Peyer's patch (tissue), 4 donors: Measurements from ENCODE around the gene NCBP1. TPM values are rescaled to one million over a fixed set of nuclear protein-coding genes. Genes with fewer than 3 reads are reported as not detected.

Experiments used
- DNase-seq, 3 donors: peaks; one replicate each; pipeline ENCODE4 v3.0.0-alpha.2; 2017 to 2019
- H3K27ac ChIP-seq, 4 donors: fragments of 200-600 bp; sonication (generic); one replicate each; pipeline ENCODE4 v1.5.1; 2016 to 2019
- H3K27me3 ChIP-seq, 2 donors: fragments of 200-600 bp; sonication (generic); one replicate each; pipeline ENCODE4 v1.5.1; 2019
- H3K36me3 ChIP-seq, 3 donors: fragments of 200-600 bp; sonication (generic); one replicate each; pipeline ENCODE4 v1.5.1; 2016 to 2019
- H3K4me1 ChIP-seq, 4 donors: fragments of 200-600 bp; sonication (generic); one replicate each; pipeline ENCODE4 v1.5.1; 2016 to 2019
- H3K4me3 ChIP-seq, 4 donors: fragments of 200-600 bp; sonication (generic); 1 replicate in 3 of 4; 2 replicates in 1 of 4; pipeline ENCODE4 v1.5.1; 2016 to 2019; ENCODE audit warnings: mild to moderate bottlenecking in 1 of 4
- H3K9me3 ChIP-seq, 4 donors: fragments of 200-600 bp; sonication (generic); one replicate each; pipeline ENCODE4 v1.5.1; 2016 to 2019; ENCODE audit warnings: mild to moderate bottlenecking in 1 of 4
- CTCF ChIP-seq, 6 experiments: fragments of 450-650 bp in 4 of 6; fragments of 200-600 bp in 2 of 6; sonication (generic) in 1 of 6; IDR thresholded peaks; one replicate each; pipeline ENCODE4 v1.5.1; 2017 to 2019; ENCODE audit warnings: antibody characterized with exemption in 6 of 6, mild to moderate bottlenecking in 3 of 6, moderate library complexity in 1 of 6
- POLR2A ChIP-seq, 2 donors: fragments of 450-650 bp; IDR thresholded peaks; one replicate each; pipeline ENCODE4 v1.5.1; 2017; ENCODE audit warnings: antibody characterized with exemption in 2 of 2, mild to moderate bottlenecking in 2 of 2, moderate library complexity in 2 of 2
- total RNA-seq, 4 donors: library from RNA; depleted of rRNA; stranded (reverse); fragments of >200 nt; gene quantifications; one replicate each; pipeline ENCODE4 v1.1.0, GENCODE V29; 2016

NCBP1 gene
- total RNA-seq, 4 donors from 2014 or later: 26.3 to 61.1 (median 28.1) TPM

- no peak overlapping the region for H3K4me3 ChIP-seq
- no peak for TF ChIP-seq POLR2A (IDR thresholded peaks at IDR 0.05)
- TF ChIP-seq CTCF (IDR thresholded peaks at IDR 0.05): no peak
- H3K27ac ChIP-seq: no peak overlapping the region
- no peak for DNase-seq
- no peaks in the 10 kb centered on the region for H3K27me3 ChIP-seq
- no peaks in the 10 kb centered on the region for H3K9me3 ChIP-seq
- peaks cover 0 to 66% (median 0%) of the 10 kb centered on the region in 3 donors for H3K36me3 ChIP-seq
- no peaks in the 10 kb centered on the region for H3K4me1 ChIP-seq
Measured at GRCh38 chr9:97645720-97646119, 12.1 kb downstream of the NCBP1 start.

- no peaks in the 10 kb centered on the region for H3K27me3 ChIP-seq
- DNase-seq: no peak
- no peak overlapping the region for H3K27ac ChIP-seq
- no peaks in the 10 kb centered on the region for H3K4me1 ChIP-seq
- H3K36me3 ChIP-seq: peaks cover 0 to 69% (median 0%) of the 10 kb centered on the region in 3 donors
- TF ChIP-seq POLR2A (IDR thresholded peaks at IDR 0.05) (no peak), CTCF (IDR thresholded peaks at IDR 0.05) (no peak)
- no peaks in the 10 kb centered on the region for H3K9me3 ChIP-seq
- H3K4me3 ChIP-seq: no peak overlapping the region
Measured at GRCh38 chr9:97647996-97648395, 14.4 kb downstream of the NCBP1 start.

GRCh38 chr9:97651646-97652045 is 18.0 kb downstream of the NCBP1 start:
- H3K4me1 ChIP-seq: no peaks in the 10 kb centered on the region
- peaks cover 0 to 79% (median 0%) of the 10 kb centered on the region in 3 donors for H3K36me3 ChIP-seq
- no peak for DNase-seq
- no peaks in the 10 kb centered on the region for H3K27me3 ChIP-seq
- no peak overlapping the region for H3K4me3 ChIP-seq
- no peak overlapping the region for H3K27ac ChIP-seq
- no peaks in the 10 kb centered on the region for H3K9me3 ChIP-seq
- TF ChIP-seq CTCF (IDR thresholded peaks at IDR 0.05): no peak
- TF ChIP-seq POLR2A (IDR thresholded peaks at IDR 0.05): no peak

- Histone ChIP-seq H3K36me3 (peaks cover 0 to 100% (median 0%) of the 10 kb centered on the region in 3 donors), H3K27ac (no peak overlapping the region)
- TF ChIP-seq CTCF (IDR thresholded peaks at IDR 0.05) (no peak), POLR2A (IDR thresholded peaks at IDR 0.05) (no peak)
Measured at GRCh38 chr9:97658707-97659106, 25.1 kb downstream of the NCBP1 start.

GRCh38 chr9:97659771-97660170 is 26.1 kb downstream of the NCBP1 start:
- no peaks in the 10 kb centered on the region for H3K4me1 ChIP-seq
- H3K27ac ChIP-seq: no peak overlapping the region
- no peak overlapping the region for H3K4me3 ChIP-seq
- TF ChIP-seq POLR2A (IDR thresholded peaks at IDR 0.05): no peak
- no peak for TF ChIP-seq CTCF (IDR thresholded peaks at IDR 0.05)
- no peak for DNase-seq
- peaks cover 0 to 100% (median 0%) of the 10 kb centered on the region in 3 donors for H3K36me3 ChIP-seq
- no peaks in the 10 kb centered on the region for H3K27me3 ChIP-seq
- H3K9me3 ChIP-seq: no peaks in the 10 kb centered on the region

More at GRCh38 chr9:97658707-97659106, 25.1 kb downstream of the NCBP1 start:
- Histone ChIP-seq H3K4me3 (no peak overlapping the region), H3K4me1 (no peaks in the 10 kb centered on the region), H3K27me3 (no peaks in the 10 kb centered on the region), H3K9me3 (no peaks in the 10 kb centered on the region)
- DNase-seq: no peak

- DNase-seq: no peak
- Histone ChIP-seq H3K4me1 (no peaks in the 10 kb centered on the region), H3K9me3 (no peaks in the 10 kb centered on the region), H3K27ac (no peak overlapping the region), H3K4me3 (no peak overlapping the region), H3K27me3 (no peaks in the 10 kb centered on the region), H3K36me3 (peaks cover 0 to 100% (median 0%) of the 10 kb centered on the region in 3 donors)
- TF ChIP-seq POLR2A (IDR thresholded peaks at IDR 0.05) (no peak), CTCF (IDR thresholded peaks at IDR 0.05) (no peak)
Measured at GRCh38 chr9:97660340-97660739, 26.7 kb downstream of the NCBP1 start.
